ENCODE measurements around the gene PTPRM. TPM values are rescaled to one million over a fixed set of nuclear protein-coding genes. Genes with fewer than 3 reads are reported as not detected.

PTPRM gene
- total RNA-seq, 1 experiment from 2014 or later, result 1.6 TPM

DNA sequence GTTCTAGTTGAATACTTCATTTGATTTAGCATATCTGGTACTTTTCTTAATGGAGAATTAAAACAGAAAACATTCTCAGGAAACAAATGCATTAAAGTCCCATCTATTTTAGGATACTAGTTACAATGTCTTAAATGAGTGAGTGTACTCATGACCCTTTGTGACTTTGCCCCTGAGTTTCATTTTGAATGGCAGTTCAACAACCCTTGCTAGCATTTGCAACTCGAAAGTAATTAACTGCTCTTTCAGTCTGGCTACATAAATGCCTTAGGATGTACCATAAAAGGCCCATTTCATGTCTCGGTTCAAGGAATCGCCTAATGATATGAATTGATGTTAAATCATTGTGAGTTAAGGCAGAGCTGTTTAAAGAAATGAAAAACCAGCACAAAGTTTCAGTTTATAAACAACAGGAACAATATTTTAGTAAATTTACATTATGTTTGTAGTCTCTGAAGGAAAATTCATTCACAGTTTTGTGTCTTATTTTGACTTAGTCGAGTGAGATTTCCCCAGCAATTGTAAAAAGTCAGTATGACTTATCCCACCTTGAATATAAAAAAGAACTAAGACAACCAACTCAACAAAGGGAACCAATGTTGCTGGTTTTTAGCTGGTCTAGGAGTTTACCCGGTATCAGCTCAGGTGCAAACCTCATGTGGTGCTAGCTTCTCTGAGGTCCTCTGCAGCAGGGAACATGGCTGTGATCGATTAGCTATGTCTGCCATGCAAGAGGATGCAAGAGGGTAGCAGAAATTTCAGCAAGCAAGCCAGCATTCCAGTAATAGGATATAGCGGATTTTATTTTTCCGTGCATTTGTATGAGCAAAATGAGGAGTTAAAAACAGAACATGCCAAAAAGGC is 386.2 kb downstream of the PTPRM start:
- in situ Hi-C loops (cut with HindIII; ENCODE audit: low pct_unique_long_range_greater_than_20kb, low sequenced_read_pairs) (no loop called here), intact Hi-C loops (cut with micrococcal nuclease; ENCODE audit: unreplicated experiment) (no loop called here)
- no peak overlapping the region for H3K27ac ChIP-seq (ENCODE audit: low read length)
- POLR2A ChIA-PET, result no interaction called here
- DNase-seq (ENCODE audit: low read depth, low spot score) (no peak), ATAC-seq (no peak)
- CTCF ChIA-PET, result no interaction called here
- H3K27me3 ChIP-seq (ENCODE audit: control insufficient read depth, insufficient read depth, low read length), result no peaks in the 10 kb centered on the region
- no TSS peak for BruUV-seq (replicated peaks)
- no peak overlapping the region for H3K4me3 ChIP-seq (ENCODE audit: low read depth in 2 of 2, low read length in 2 of 2)
- no peaks in the 10 kb centered on the region for H3K4me1 ChIP-seq (ENCODE audit: control insufficient read depth, insufficient read depth, low read length)
- TF ChIP-seq SIN3A (IDR thresholded peaks at IDR 0.05; ENCODE audit: borderline replicate concordance, insufficient read depth, low read depth, low read length) (no peak), POLR2AphosphoS5 (IDR thresholded peaks at IDR 0.05; ENCODE audit: low read depth, low read length) (no peak), TCF7L2 (IDR thresholded peaks at IDR 0.05; ENCODE audit: low read depth, low read length) (no peak)
- TF ChIP-seq, protein P1, sequence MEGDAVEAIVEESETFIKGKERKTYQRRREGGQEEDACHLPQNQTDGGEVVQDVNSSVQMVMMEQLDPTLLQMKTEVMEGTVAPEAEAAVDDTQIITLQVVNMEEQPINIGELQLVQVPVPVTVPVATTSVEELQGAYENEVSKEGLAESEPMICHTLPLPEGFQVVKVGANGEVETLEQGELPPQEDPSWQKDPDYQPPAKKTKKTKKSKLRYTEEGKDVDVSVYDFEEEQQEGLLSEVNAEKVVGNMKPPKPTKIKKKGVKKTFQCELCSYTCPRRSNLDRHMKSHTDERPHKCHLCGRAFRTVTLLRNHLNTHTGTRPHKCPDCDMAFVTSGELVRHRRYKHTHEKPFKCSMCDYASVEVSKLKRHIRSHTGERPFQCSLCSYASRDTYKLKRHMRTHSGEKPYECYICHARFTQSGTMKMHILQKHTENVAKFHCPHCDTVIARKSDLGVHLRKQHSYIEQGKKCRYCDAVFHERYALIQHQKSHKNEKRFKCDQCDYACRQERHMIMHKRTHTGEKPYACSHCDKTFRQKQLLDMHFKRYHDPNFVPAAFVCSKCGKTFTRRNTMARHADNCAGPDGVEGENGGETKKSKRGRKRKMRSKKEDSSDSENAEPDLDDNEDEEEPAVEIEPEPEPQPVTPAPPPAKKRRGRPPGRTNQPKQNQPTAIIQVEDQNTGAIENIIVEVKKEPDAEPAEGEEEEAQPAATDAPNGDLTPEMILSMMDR (IDR thresholded peaks at IDR 0.05), result no peak
- TF ChIP-seq, protein P2, sequence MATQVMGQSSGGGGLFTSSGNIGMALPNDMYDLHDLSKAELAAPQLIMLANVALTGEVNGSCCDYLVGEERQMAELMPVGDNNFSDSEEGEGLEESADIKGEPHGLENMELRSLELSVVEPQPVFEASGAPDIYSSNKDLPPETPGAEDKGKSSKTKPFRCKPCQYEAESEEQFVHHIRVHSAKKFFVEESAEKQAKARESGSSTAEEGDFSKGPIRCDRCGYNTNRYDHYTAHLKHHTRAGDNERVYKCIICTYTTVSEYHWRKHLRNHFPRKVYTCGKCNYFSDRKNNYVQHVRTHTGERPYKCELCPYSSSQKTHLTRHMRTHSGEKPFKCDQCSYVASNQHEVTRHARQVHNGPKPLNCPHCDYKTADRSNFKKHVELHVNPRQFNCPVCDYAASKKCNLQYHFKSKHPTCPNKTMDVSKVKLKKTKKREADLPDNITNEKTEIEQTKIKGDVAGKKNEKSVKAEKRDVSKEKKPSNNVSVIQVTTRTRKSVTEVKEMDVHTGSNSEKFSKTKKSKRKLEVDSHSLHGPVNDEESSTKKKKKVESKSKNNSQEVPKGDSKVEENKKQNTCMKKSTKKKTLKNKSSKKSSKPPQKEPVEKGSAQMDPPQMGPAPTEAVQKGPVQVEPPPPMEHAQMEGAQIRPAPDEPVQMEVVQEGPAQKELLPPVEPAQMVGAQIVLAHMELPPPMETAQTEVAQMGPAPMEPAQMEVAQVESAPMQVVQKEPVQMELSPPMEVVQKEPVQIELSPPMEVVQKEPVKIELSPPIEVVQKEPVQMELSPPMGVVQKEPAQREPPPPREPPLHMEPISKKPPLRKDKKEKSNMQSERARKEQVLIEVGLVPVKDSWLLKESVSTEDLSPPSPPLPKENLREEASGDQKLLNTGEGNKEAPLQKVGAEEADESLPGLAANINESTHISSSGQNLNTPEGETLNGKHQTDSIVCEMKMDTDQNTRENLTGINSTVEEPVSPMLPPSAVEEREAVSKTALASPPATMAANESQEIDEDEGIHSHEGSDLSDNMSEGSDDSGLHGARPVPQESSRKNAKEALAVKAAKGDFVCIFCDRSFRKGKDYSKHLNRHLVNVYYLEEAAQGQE (IDR thresholded peaks at IDR 0.05; ENCODE audit: insufficient read depth in 1 of 2, low read depth in 2 of 2, low read length in 1 of 2), result no peak
- no peaks in the 10 kb centered on the region for H3K9me3 ChIP-seq (ENCODE audit: control insufficient read depth, insufficient read depth, low read depth, low read length)
- no peaks in the 10 kb centered on the region for H3K36me3 ChIP-seq (ENCODE audit: control insufficient read depth, insufficient read depth, low read length)

DNA sequence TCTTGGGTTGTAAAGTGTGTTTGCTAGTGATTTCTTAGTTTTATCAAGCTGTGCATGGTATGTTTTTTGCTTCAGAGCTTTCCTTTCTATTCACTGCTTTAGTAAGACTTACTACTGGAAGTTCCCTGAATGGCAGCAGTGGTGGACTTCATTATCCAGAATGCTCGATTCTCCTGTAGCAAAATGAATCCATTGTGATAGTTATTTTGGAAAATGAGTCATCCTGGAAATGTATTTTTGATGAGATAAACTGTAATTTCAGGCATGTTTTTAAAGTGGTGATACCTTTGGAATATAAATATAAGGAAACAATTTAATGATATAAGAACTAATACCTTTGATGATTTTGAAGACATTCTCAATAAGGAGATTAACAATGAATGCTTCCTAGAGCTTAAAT is 387.1 kb downstream of the PTPRM start:
- ChIA-PET POLR2A (no interaction called here), CTCF (no interaction called here)
- BruUV-seq (replicated peaks), result no TSS peak
- Histone ChIP-seq H3K4me3 (ENCODE audit: low read depth in 2 of 2, low read length in 2 of 2) (no peak overlapping the region), H3K27me3 (ENCODE audit: control insufficient read depth, insufficient read depth, low read length) (no peaks in the 10 kb centered on the region), H3K9me3 (ENCODE audit: control insufficient read depth, insufficient read depth, low read depth, low read length) (no peaks in the 10 kb centered on the region), H3K4me1 (ENCODE audit: control insufficient read depth, insufficient read depth, low read length) (no peaks in the 10 kb centered on the region), H3K36me3 (ENCODE audit: control insufficient read depth, insufficient read depth, low read length) (no peaks in the 10 kb centered on the region), H3K27ac (ENCODE audit: low read length) (no peak overlapping the region)
- no peak for DNase-seq (ENCODE audit: low read depth, low spot score)
- intact Hi-C loops (cut with micrococcal nuclease; ENCODE audit: unreplicated experiment), result no loop called here
- no peak for ATAC-seq
- TF ChIP-seq, protein P1 (IDR thresholded peaks at IDR 0.05), result no peak
- TF ChIP-seq POLR2AphosphoS5 (IDR thresholded peaks at IDR 0.05; ENCODE audit: low read depth, low read length), result no peak
- TF ChIP-seq SIN3A (IDR thresholded peaks at IDR 0.05; ENCODE audit: borderline replicate concordance, insufficient read depth, low read depth, low read length), result no peak
- TF ChIP-seq TCF7L2 (IDR thresholded peaks at IDR 0.05; ENCODE audit: low read depth, low read length), result no peak
- TF ChIP-seq, protein P2 (IDR thresholded peaks at IDR 0.05; ENCODE audit: insufficient read depth in 1 of 2, low read depth in 2 of 2, low read length in 1 of 2), result no peak
- in situ Hi-C loops (cut with HindIII; ENCODE audit: low pct_unique_long_range_greater_than_20kb, low sequenced_read_pairs), result no loop called here

Measured in Panc1 (cell line).